Epithelial cell of proximal tubule (primary cell): ENCODE data around the gene GLI1. TPM values are rescaled to one million over a fixed set of nuclear protein-coding genes. Genes with fewer than 3 reads are reported as not detected.
"Not testable (repeated sequence)": the region's sequence is repeated elsewhere in the genome, so short reads cannot be mapped to it uniquely, and the experiment has no call there.

Experiments used
- DNase-seq: peaks from one replicate; pipeline ENCODE4 v3.0.0-alpha.2; 2011; ENCODE audit warnings: low read depth
- H3K4me3 ChIP-seq: 2 replicates; pipeline ENCODE4 v1.5.1; 2011; ENCODE audit warnings: low read depth, mild to moderate bottlenecking, low read length
- total RNA-seq: library from RNA; depleted of rRNA; stranded (reverse); fragments of >200 nt; gene quantifications from 2 replicates; pipeline ENCODE4 v1.2.3, GENCODE V29; 2015
- TF ChIP-seq, protein P1 (sequence below): conservative IDR thresholded peaks from 2 replicates; pipeline ENCODE4 v1.5.1; 2012; ENCODE audit warnings: low read depth, mild to moderate bottlenecking, low read length

GLI1 gene
- total RNA-seq, 1 donor from 2014 or later, result not detected

GRCh38 chr12:57514720-57515407, 55.3 kb downstream of the GLI1 start:
- TF ChIP-seq, protein P1, sequence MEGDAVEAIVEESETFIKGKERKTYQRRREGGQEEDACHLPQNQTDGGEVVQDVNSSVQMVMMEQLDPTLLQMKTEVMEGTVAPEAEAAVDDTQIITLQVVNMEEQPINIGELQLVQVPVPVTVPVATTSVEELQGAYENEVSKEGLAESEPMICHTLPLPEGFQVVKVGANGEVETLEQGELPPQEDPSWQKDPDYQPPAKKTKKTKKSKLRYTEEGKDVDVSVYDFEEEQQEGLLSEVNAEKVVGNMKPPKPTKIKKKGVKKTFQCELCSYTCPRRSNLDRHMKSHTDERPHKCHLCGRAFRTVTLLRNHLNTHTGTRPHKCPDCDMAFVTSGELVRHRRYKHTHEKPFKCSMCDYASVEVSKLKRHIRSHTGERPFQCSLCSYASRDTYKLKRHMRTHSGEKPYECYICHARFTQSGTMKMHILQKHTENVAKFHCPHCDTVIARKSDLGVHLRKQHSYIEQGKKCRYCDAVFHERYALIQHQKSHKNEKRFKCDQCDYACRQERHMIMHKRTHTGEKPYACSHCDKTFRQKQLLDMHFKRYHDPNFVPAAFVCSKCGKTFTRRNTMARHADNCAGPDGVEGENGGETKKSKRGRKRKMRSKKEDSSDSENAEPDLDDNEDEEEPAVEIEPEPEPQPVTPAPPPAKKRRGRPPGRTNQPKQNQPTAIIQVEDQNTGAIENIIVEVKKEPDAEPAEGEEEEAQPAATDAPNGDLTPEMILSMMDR, result no peak
- no peak overlapping the region for H3K4me3 ChIP-seq
- no peak for DNase-seq

GRCh38 chr12:57515408-57515933, 55.9 kb downstream of the GLI1 start:
- no peak for DNase-seq
- TF ChIP-seq, protein P1, result no peak
- no peak overlapping the region for H3K4me3 ChIP-seq

DNA sequence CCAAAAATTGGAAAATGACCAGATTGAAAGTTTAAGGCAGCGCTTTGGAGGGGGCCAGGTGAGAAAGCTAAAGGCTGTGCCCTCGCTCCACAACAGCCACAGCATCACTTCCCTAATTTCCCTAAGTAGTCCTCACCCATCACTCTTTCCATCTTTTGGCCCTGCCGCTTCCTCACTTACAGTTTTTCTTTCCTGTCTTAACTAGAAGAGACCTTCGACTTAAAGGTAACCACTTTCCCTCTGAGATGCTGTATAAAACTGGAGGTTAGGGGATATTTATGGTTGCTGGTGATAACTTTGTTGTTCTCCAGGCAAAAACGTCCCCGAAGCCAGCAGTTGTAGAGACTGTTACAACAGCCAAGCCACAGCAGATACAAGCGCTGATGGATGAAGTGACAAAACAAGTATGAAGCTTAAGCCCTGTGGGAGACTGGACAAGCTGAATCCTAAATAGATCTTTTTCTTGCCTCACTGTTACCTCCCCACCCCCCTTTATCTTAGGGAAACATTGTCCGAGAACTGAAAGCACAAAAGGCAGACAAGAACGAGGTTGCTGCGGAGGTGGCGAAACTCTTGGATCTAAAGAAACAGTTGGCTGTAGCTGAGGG, 56.5 kb downstream of the GLI1 start:
- H3K4me3 ChIP-seq, result no peak overlapping the region
- no peak for DNase-seq
- TF ChIP-seq, protein P1, result no peak

- no peak overlapping the region for H3K4me3 ChIP-seq
- TF ChIP-seq, protein P1, result no peak
- no peak for DNase-seq
Observed at GRCh38 chr12:57516617-57517153, 57.1 kb downstream of the GLI1 start.

DNA sequence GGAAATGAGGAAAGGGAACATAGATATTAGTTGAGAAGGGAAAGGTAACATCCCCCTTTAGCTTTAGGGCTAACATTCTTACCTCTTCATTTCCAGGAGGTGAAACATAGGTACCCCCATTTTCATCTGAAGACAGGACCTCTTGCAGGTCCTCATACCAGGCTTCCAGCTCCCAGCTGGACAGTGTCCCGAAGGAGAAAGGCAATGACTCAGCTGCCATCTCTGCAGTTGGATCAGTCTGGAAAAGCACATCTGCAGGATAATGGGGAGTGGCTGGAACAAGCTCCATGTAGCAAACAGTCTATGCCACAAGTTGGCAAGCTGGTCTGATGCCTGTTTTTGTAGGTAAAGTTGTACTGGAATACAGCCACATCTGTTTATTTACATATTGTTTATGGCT, 57.6 kb downstream of the GLI1 start:
- no peak overlapping the region for H3K4me3 ChIP-seq
- TF ChIP-seq, protein P1, result no peak
- no peak for DNase-seq

GRCh38 chr12:57517718-57518117, 58.1 kb downstream of the GLI1 start:
- DNase-seq, result not testable (repeated sequence)
- H3K4me3 ChIP-seq, result peak overlapping the region; percentile 100

DNA sequence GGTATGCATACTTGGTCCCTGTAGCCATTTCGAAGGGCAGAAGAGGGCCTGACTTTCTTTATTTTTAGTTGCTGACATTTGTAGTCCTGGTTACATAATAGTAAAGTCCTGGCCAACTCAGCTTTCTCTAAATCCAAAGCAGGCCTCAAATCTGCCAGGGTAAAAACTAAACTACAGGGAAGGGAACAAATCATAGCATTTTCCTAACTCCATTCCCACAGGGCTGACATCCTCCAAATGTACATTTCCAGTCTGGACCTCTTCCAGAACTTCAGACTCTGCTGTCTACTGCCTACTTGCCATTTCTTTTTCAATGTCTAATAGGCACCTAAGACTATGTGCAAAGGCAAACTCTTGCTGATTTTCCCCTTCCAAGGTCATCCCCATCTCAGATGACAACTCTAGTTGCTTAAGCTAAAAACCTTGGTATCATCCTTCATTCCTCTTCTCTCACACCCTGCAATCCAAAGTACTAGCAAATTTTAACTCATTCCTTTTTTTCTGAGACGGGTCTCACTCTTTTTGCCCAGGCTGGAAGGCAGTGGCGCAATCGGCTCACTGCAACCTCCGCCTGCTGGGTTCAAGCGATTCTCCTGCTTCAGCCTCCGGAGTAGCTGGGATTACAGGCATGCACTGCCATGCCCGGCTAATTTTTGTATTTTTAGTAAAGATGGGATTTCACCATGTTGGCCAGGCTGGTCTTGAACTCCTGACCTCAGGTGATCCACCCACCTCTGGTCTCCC, 58.8 kb downstream of the GLI1 start:
- no peak for DNase-seq
- H3K4me3 ChIP-seq, result peak overlapping the region; percentile 100
- TF ChIP-seq, protein P1, result no peak
